ENCODE data around the gene ZNF391. TPM values are rescaled to one million over a fixed set of nuclear protein-coding genes. Genes with fewer than 3 reads are reported as not detected.

ZNF391 gene
- total RNA-seq, 4 donors from 2014 or later: 0.55 to 2.1 (median 1.5) TPM

GRCh38 chr6:27442932-27443331, 54.4 kb downstream of the ZNF391 start:
- 83 to 93% methylated on average over 1 of the region's 1 CpG for WGBS, 2 donors
- DNase-seq (ENCODE audit: low spot score in 2 of 2): no peak
- no peak for TF ChIP-seq POLR2A (IDR thresholded peaks at IDR 0.05)
- no peak for TF ChIP-seq CTCF (IDR thresholded peaks at IDR 0.05)
- no peak overlapping the region for H3K4me3 ChIP-seq (ENCODE audit: low read depth, poor library complexity, severe bottlenecking)
- intact Hi-C loops (cut with DNase I; ENCODE audit: low total_unique reads): no loop called here

DNA sequence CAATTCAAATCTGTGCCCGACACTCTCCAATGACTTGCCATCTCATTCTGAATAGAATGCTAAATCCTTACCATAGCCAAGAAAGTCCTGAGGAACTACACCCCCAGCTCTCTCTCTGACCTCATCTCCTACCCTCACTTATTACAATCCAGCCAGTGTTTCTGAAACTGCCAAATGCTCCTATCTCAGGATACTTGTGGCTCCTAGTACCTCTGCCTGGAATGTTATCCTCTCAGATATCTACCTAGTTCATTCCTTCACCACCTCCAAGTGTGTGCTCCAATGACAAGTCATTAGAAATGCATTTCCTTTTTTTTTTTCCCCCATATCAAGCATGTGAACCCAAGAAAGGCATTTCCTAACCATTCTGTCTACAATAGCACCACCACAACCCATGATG, 59.9 kb downstream of the ZNF391 start:
- 94 to 100% methylated on average over 1 of the region's 1 CpG for WGBS, 2 donors
- H3K4me3 ChIP-seq (ENCODE audit: low read depth, poor library complexity, severe bottlenecking): no peak overlapping the region
- DNase-seq (ENCODE audit: low spot score in 2 of 2): no peak
- TF ChIP-seq CTCF (IDR thresholded peaks at IDR 0.05) (no peak), POLR2A (IDR thresholded peaks at IDR 0.05) (no peak)
- intact Hi-C loops (cut with DNase I; ENCODE audit: low total_unique reads): no loop called here

- DNase-seq (ENCODE audit: low spot score in 2 of 2): no peak
- no peak overlapping the region for H3K4me3 ChIP-seq (ENCODE audit: low read depth, poor library complexity, severe bottlenecking)
- intact Hi-C loops (cut with DNase I; ENCODE audit: low total_unique reads): no loop called here
- TF ChIP-seq POLR2A (IDR thresholded peaks at IDR 0.05) (no peak), CTCF (IDR thresholded peaks at IDR 0.05) (no peak)
- 97% methylated on average over 9 of the region's 9 CpGs for WGBS, 2 donors
Measured at GRCh38 chr6:27451660-27452390, 63.3 kb downstream of the ZNF391 start.

- no peak overlapping the region for H3K4me3 ChIP-seq (ENCODE audit: low read depth, poor library complexity, severe bottlenecking)
- no peak for DNase-seq (ENCODE audit: low spot score in 2 of 2)
- 96 to 97% methylated on average over 3 of the region's 3 CpGs for WGBS, 2 donors
- intact Hi-C loops (cut with DNase I; ENCODE audit: low total_unique reads): no loop called here
- no peak for TF ChIP-seq CTCF (IDR thresholded peaks at IDR 0.05)
- no peak for TF ChIP-seq POLR2A (IDR thresholded peaks at IDR 0.05)
Measured at GRCh38 chr6:27452496-27452897, 63.9 kb downstream of the ZNF391 start.

Other genes with a start within 250 kb of the ZNF391 start
- gene PRSS16, start 141.1 kb upstream of the ZNF391 start, total RNA-seq: 10 to 100 TPM; 11.2 to 13.5 (median 12.0) TPM
- not detected for gene POM121L2, start 76.5 kb upstream of the ZNF391 start, total RNA-seq
- 10 to 100 TPM in 3 of 4 donors, 1 to 10 TPM in 1; 9.5 to 14.0 (median 12.3) TPM for gene ZNF184, start 84.3 kb downstream of the ZNF391 start, total RNA-seq

Data from lower leg skin (tissue), 4 donors.